Stimulated activated CD4-positive, alpha-beta T cell treated with anti-CD3 and anti-CD28 coated beads, Interleukin-15, amount 100 ng/mL, for 48 hours (primary cell): ENCODE data around the gene GGNBP2.
A peak's percentile ranks its signal among the peaks of the same experiment; 100 is the strongest.
"Not testable (repeated sequence)": the region's sequence is repeated elsewhere in the genome, so short reads cannot be mapped to it uniquely, and the experiment has no call there.

Experiments used
- DNase-seq, 2 donors: peaks; one replicate each; pipeline ENCODE4 v3.0.0-alpha.2; 2020; ENCODE audit warnings: low read depth in 2 of 2

Gene GGNBP2

GRCh38 chr17:36600936-36601302 is 56.2 kb downstream of the GGNBP2 start:
- DNase-seq: no peak

GRCh38 chr17:36601303-36602029 is 56.7 kb downstream of the GGNBP2 start, which contains the start of gene MRM1:
MRM1 (plus strand) TSS chr17:36601583; CDS start chr17:36601811, 228 bp downstream.
- DNase-seq: peak; percentile 82 to 83

GRCh38 chr17:36602030-36602748 is 57.5 kb downstream of the GGNBP2 start:
- no peak for DNase-seq

- peak; percentile 59 to 64 for DNase-seq
These were observed 58.2 kb downstream of the GGNBP2 start for GRCh38 chr17:36602924-36603384.

- DNase-seq: not testable (repeated sequence)
These were observed 60.3 kb downstream of the GGNBP2 start for GRCh38 chr17:36605028-36605427.

GRCh38 chr17:36608280-36608679 is 63.6 kb downstream of the GGNBP2 start:
- no peak for DNase-seq

GRCh38 chr17:36608794-36609497 is 64.2 kb downstream of the GGNBP2 start:
- no peak for DNase-seq

GRCh38 chr17:36609498-36609862 is 64.8 kb downstream of the GGNBP2 start:
- no peak for DNase-seq

- DNase-seq: no peak
These were observed 65.8 kb downstream of the GGNBP2 start for GRCh38 chr17:36610474-36610873.

- DNase-seq: no peak
These were observed 66.8 kb downstream of the GGNBP2 start for GRCh38 chr17:36611345-36612072.

GRCh38 chr17:36612323-36612722 is 67.6 kb downstream of the GGNBP2 start:
- DNase-seq: no peak

GRCh38 chr17:36613155-36613554 is 68.4 kb downstream of the GGNBP2 start:
- DNase-seq: no peak

- DNase-seq: no peak
These were observed 69.4 kb downstream of the GGNBP2 start for GRCh38 chr17:36614081-36614480.

GRCh38 chr17:36614933-36615332 is 70.2 kb downstream of the GGNBP2 start:
- DNase-seq: no peak

- no peak for DNase-seq
These were observed 71.6 kb downstream of the GGNBP2 start for GRCh38 chr17:36616061-36617029.

- DNase-seq: no peak
These were observed 73.1 kb downstream of the GGNBP2 start for GRCh38 chr17:36617773-36618172.

GRCh38 chr17:36623281-36623680 is 78.6 kb downstream of the GGNBP2 start:
- DNase-seq: no peak

GRCh38 chr17:36625188-36625587 is 80.5 kb downstream of the GGNBP2 start:
- DNase-seq: no peak

- no peak for DNase-seq
These were observed 82.4 kb downstream of the GGNBP2 start for GRCh38 chr17:36627101-36627500.

- DNase-seq: no peak
These were observed 83.9 kb downstream of the GGNBP2 start for GRCh38 chr17:36628576-36628975.
